Measurements from ENCODE around the gene EFNB2. TPM values are rescaled to one million over a fixed set of nuclear protein-coding genes. Genes with fewer than 3 reads are reported as not detected.

Gene EFNB2
- total and polyA plus RNA-seq, 4 donors: 15.7 to 43.8 (median 29.1) TPM

GRCh38 chr13:106573868-106574267 is 38.4 kb upstream of the EFNB2 start:
- DNase-seq: peak; percentile 63 to 85 (median 79)
- 34 to 62% methylated on average over 3 of the region's 3 CpGs for WGBS, 2 donors
- ATAC-seq (ENCODE audit: insufficient read depth, low FRiP score): peak; percentile 70

GRCh38 chr13:106573284-106573846 is 37.9 kb upstream of the EFNB2 start:
- Histone ChIP-seq H3K27ac (ENCODE audit: low read depth in 1 of 2, low read length in 1 of 2) (no peak overlapping the region), H3K9ac (ENCODE audit: insufficient read depth in 1 of 2, low read length in 2 of 2) (no peak overlapping the region), H3K9me3 (ENCODE audit: control insufficient read depth in 4 of 4, insufficient read depth in 3 of 4, low read length in 3 of 4) (no peaks in the 10 kb centered on the region), H3K4me3 (no peak overlapping the region), H3K4me1 (ENCODE audit: control insufficient read depth in 5 of 5, insufficient read depth in 5 of 5, low read length in 5 of 5) (peaks cover 0 to 16% (median 4%) of the 10 kb centered on the region in 5 donors), H3K36me3 (ENCODE audit: control insufficient read depth in 4 of 4, insufficient read depth in 4 of 4, low read length in 4 of 4) (no peaks in the 10 kb centered on the region), H3K27me3 (ENCODE audit: control insufficient read depth in 3 of 3, insufficient read depth in 3 of 3, low read length in 2 of 3) (no peaks in the 10 kb centered on the region)
- 74 to 84% methylated on average over 8 of the region's 8 CpGs for WGBS, 2 donors
- no peak for TF ChIP-seq CTCF (IDR thresholded peaks at IDR 0.05; ENCODE audit: control extremely low read depth, extremely low read depth)
- DNase-seq: peak in 1 of 3 donors; percentile 63
- ATAC-seq (ENCODE audit: insufficient read depth, low FRiP score): no peak

More at GRCh38 chr13:106573868-106574267, 38.4 kb upstream of the EFNB2 start:
- Histone ChIP-seq H3K27me3 (ENCODE audit: control insufficient read depth in 3 of 3, insufficient read depth in 3 of 3, low read length in 2 of 3) (no peaks in the 10 kb centered on the region), H3K9ac (ENCODE audit: insufficient read depth in 1 of 2, low read length in 2 of 2) (no peak overlapping the region), H3K4me3 (no peak overlapping the region), H3K9me3 (ENCODE audit: control insufficient read depth in 4 of 4, insufficient read depth in 3 of 4, low read length in 3 of 4) (no peaks in the 10 kb centered on the region), H3K36me3 (ENCODE audit: control insufficient read depth in 4 of 4, insufficient read depth in 4 of 4, low read length in 4 of 4) (no peaks in the 10 kb centered on the region), H3K4me1 (ENCODE audit: control insufficient read depth in 5 of 5, insufficient read depth in 5 of 5, low read length in 5 of 5) (peaks cover 0 to 15% (median 2%) of the 10 kb centered on the region in 5 donors), H3K27ac (ENCODE audit: low read depth in 1 of 2, low read length in 1 of 2) (peak overlapping the region in 1 of 2 donors; percentile 30)
- no peak for TF ChIP-seq CTCF (IDR thresholded peaks at IDR 0.05; ENCODE audit: control extremely low read depth, extremely low read depth)

GRCh38 chr13:106570299-106570852 is 34.9 kb upstream of the EFNB2 start:
- Histone ChIP-seq H3K4me1 (ENCODE audit: control insufficient read depth in 5 of 5, insufficient read depth in 5 of 5, low read length in 5 of 5) (peaks cover 0 to 29% (median 7%) of the 10 kb centered on the region in 5 donors), H3K36me3 (ENCODE audit: control insufficient read depth in 4 of 4, insufficient read depth in 4 of 4, low read length in 4 of 4) (peaks cover 0 to 4% (median 0%) of the 10 kb centered on the region in 4 donors), H3K27me3 (ENCODE audit: control insufficient read depth in 3 of 3, insufficient read depth in 3 of 3, low read length in 2 of 3) (no peaks in the 10 kb centered on the region), H3K27ac (ENCODE audit: low read depth in 1 of 2, low read length in 1 of 2) (no peak overlapping the region), H3K4me3 (no peak overlapping the region), H3K9ac (ENCODE audit: insufficient read depth in 1 of 2, low read length in 2 of 2) (no peak overlapping the region), H3K9me3 (ENCODE audit: control insufficient read depth in 4 of 4, insufficient read depth in 3 of 4, low read length in 3 of 4) (no peaks in the 10 kb centered on the region)
- WGBS, 2 donors: 56 to 70% methylated on average over 14 of the region's 14 CpGs
- TF ChIP-seq CTCF (IDR thresholded peaks at IDR 0.05; ENCODE audit: control extremely low read depth, extremely low read depth): no peak
- DNase-seq (peak in 2 of 3 donors; percentile 51 to 64), ATAC-seq (ENCODE audit: insufficient read depth, low FRiP score) (no peak)

All from lung (tissue), 12 donors.